ENCODE data around the gene SLAIN1.
A peak's percentile ranks its signal among the peaks of the same experiment; 100 is the strongest.

SLAIN1 gene

DNA sequence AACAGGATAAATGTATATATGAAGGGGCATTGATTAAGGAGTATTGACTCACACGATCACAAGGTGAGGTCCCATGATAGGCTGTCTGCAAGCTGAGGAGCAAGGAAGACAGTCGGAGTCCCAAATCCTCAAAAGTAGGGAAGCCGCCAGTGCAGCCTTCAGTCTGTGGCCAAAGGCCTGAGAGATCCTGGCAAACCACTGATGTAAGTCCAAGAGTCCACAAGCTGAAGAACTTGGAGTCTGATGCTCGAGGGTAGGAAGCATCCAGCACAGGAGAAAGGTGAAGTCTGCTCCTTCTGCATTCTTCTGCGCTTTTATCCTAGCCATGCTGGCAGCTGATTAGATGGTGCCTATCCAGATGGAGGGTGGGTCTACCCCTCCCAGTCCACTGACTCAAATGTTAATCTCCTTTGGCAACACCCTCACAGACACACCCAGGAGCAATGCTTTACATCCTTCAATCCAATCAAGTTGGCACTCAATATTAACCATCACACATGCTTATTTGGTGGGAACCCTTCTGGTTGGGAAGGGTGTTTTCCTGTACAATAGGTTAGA, 55.1 kb downstream of the SLAIN1 start:
- Histone ChIP-seq H3K27ac (ENCODE audit: low read depth, low read length, severe bottlenecking) (no peak overlapping the region), H3K4me3 (ENCODE audit: extremely low read depth, insufficient read depth, low read length, poor library complexity, severe bottlenecking) (no peak overlapping the region), H3K9me3 (ENCODE audit: control insufficient read depth, low read length) (no peaks in the 10 kb centered on the region), H3K4me1 (ENCODE audit: control insufficient read depth, insufficient read depth, low read length, poor library complexity, severe bottlenecking) (no peaks in the 10 kb centered on the region), H3K36me3 (ENCODE audit: control insufficient read depth, insufficient read depth, low read length) (no peaks in the 10 kb centered on the region)
- 76 to 77% methylated on average over 3 to 4 of the region's 5 CpGs for WGBS, 2 experiments (ENCODE audit: insufficient coverage in 2 of 2)

DNA sequence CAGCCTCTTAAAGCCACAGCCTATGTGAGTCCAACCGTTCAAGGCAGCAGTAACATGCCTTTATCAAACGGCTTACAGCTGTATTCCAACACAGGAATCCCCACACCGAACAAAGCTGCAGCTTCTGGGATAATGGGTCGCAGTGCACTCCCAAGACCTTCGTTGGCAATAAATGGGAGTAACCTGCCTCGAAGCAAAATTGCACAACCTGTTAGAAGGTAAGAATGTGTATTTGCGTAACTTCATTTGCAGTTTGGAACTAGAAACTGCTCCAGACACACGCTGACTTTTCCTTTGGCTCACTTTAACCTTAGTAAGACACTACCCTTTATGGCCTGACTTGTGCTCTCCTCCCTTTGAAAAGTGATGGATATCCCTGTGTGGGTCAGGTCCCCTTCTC, 63.4 kb downstream of the SLAIN1 start:
- Histone ChIP-seq H3K9me3 (ENCODE audit: control insufficient read depth, low read length) (no peaks in the 10 kb centered on the region), H3K4me3 (ENCODE audit: extremely low read depth, insufficient read depth, low read length, poor library complexity, severe bottlenecking) (no peak overlapping the region), H3K27ac (ENCODE audit: low read depth, low read length, severe bottlenecking) (no peak overlapping the region), H3K4me1 (ENCODE audit: control insufficient read depth, insufficient read depth, low read length, poor library complexity, severe bottlenecking) (no peaks in the 10 kb centered on the region), H3K36me3 (ENCODE audit: control insufficient read depth, insufficient read depth, low read length) (no peaks in the 10 kb centered on the region)
- 83 to 94% methylated on average over 4 to 7 of the region's 8 CpGs for WGBS, 2 experiments (ENCODE audit: insufficient coverage in 2 of 2)

DNA sequence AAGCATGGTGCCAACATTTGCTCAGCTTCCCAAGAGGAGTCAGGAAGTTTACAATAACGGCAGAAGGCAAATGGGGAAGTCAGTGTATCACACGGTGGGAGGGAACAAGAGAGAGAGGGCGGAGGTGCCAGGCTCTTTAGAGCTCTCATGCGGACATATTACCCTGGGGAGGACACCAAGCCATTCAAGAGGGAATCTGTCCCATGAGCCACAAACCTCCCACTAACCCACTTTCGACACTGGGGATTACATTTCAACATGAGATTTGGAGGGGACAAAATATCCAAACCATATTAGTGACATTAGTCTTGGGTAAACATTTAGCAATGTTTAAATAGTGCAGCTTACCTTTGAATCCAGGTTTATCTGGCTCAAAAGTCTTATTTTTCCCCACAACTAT, 69.9 kb downstream of the SLAIN1 start:
- Histone ChIP-seq H3K4me3 (ENCODE audit: extremely low read depth, insufficient read depth, low read length, poor library complexity, severe bottlenecking) (no peak overlapping the region), H3K27ac (ENCODE audit: low read depth, low read length, severe bottlenecking) (no peak overlapping the region), H3K9me3 (ENCODE audit: control insufficient read depth, low read length) (no peaks in the 10 kb centered on the region), H3K4me1 (ENCODE audit: control insufficient read depth, insufficient read depth, low read length, poor library complexity, severe bottlenecking) (no peaks in the 10 kb centered on the region), H3K36me3 (ENCODE audit: control insufficient read depth, insufficient read depth, low read length) (no peaks in the 10 kb centered on the region)
- 56 to 67% methylated on average over 1 of the region's 5 CpGs for WGBS, 2 experiments (ENCODE audit: insufficient coverage in 2 of 2)

DNA sequence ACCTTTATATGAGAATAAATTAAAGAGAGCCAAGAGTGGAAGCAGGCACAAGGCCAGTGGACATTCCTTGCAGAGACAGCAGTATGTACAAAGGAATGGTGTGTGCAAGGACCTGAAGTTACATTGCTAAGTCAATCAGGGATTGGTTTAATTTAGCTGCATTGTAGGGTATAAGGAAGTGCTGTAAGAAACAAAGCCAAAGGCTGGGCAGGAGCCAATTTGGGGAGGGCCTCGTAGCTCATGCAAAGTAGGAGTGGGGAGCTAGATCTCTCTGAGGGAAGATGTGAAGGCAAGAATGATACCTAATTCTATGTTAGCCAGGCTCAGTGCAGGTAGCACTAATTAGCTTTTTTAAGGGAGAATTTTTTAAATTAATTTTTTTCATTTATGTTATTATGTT, 76.7 kb downstream of the SLAIN1 start:
- no peaks in the 10 kb centered on the region for H3K9me3 ChIP-seq (ENCODE audit: control insufficient read depth, low read length)
- H3K36me3 ChIP-seq (ENCODE audit: control insufficient read depth, insufficient read depth, low read length): no peaks in the 10 kb centered on the region
- H3K4me3 ChIP-seq (ENCODE audit: extremely low read depth, insufficient read depth, low read length, poor library complexity, severe bottlenecking): no peak overlapping the region
- WGBS, 2 experiments (ENCODE audit: insufficient coverage in 2 of 2): 89 to 100% methylated on average over 1 of the region's 1 CpG
- H3K4me1 ChIP-seq (ENCODE audit: control insufficient read depth, insufficient read depth, low read length, poor library complexity, severe bottlenecking): no peaks in the 10 kb centered on the region
- no peak overlapping the region for H3K27ac ChIP-seq (ENCODE audit: low read depth, low read length, severe bottlenecking)

DNA sequence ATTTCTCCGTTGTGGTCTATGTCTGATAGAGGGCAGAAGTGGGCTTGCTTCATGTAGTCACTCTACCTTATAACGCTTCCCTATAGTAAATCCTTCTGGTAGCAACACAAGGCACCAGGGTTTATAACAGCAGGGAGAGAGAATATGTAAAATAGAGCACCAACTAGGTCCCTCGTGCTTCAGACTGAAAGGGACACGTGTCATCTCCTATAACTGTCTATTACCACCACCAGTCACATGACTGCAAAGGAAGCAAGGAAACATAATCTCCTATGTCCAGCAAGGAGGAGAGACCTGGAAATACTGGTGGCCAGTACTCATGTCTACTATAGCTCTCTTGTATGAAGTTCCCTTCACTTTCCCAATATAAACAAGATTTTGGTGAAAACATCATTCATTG, 79.2 kb downstream of the SLAIN1 start:
- H3K9me3 ChIP-seq (ENCODE audit: control insufficient read depth, low read length): no peaks in the 10 kb centered on the region
- H3K4me3 ChIP-seq (ENCODE audit: extremely low read depth, insufficient read depth, low read length, poor library complexity, severe bottlenecking): no peak overlapping the region
- no peaks in the 10 kb centered on the region for H3K36me3 ChIP-seq (ENCODE audit: control insufficient read depth, insufficient read depth, low read length)
- no peak overlapping the region for H3K27ac ChIP-seq (ENCODE audit: low read depth, low read length, severe bottlenecking)
- peaks cover 6% of the 10 kb centered on the region for H3K4me1 ChIP-seq (ENCODE audit: control insufficient read depth, insufficient read depth, low read length, poor library complexity, severe bottlenecking)
- 82 to 100% methylated on average over 1 to 2 of the region's 4 CpGs for WGBS, 2 experiments (ENCODE audit: insufficient coverage in 2 of 2)

DNA sequence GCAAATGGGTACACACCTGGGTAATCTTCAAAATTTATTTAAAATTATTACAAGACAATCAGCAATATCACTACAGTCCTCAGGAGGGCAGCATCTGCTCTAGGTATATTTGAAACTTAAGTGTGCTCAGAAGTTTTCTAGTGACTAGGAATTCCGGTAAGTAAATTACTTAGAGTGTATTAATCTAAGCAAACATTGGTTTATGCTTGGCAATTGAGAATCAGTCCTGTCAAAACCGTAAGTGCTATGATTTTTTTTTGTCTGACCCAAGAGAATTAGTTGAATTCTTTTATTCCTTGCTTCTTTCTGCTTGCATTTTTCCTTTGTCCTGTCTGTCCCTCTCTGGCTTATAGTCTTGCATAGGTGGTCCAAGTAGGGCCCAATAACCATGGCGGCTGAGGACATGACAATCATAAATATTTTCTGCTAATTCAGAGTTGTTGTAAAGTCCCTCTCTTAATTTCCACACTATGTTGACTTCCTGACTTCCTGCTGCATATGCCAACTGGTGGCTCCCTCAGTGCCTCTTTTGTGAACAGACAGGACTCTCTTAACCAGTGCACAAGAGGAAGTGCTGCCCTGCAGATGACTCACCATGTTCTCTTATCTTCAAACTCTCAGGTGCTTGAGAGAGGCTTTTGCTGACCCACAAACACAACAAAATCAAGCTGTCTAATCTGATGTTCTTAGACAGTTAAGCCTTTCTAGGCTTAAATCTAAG, 82.2 kb downstream of the SLAIN1 start:
- Histone ChIP-seq H3K4me3 (ENCODE audit: extremely low read depth, insufficient read depth, low read length, poor library complexity, severe bottlenecking) (no peak overlapping the region), H3K9me3 (ENCODE audit: control insufficient read depth, low read length) (no peaks in the 10 kb centered on the region), H3K4me1 (ENCODE audit: control insufficient read depth, insufficient read depth, low read length, poor library complexity, severe bottlenecking) (peaks cover 6% of the 10 kb centered on the region), H3K27ac (ENCODE audit: low read depth, low read length, severe bottlenecking) (no peak overlapping the region), H3K36me3 (ENCODE audit: control insufficient read depth, insufficient read depth, low read length) (no peaks in the 10 kb centered on the region)
- WGBS, 2 experiments (ENCODE audit: insufficient coverage in 2 of 2): 24 to 66% methylated on average over 2 of the region's 3 CpGs

DNA sequence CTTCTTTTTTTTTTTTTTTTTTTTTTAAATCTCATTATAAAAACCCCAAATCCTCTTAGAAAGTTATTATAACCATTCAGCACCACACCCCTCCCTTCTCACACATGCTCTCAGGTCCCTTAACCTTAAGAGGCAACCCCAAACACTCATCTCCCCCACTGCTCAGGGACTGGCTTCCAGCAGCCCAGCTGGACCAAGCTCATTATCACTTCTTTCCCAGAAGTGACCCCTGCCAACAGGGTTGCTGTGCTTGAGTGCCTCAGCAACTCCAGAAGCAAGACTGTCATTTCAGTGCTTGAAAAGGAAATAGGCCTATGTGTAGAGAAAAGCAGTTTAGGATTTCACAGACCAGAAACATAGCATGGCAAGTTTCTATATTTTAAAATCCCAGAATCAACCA, 84.3 kb downstream of the SLAIN1 start:
- H3K27ac ChIP-seq (ENCODE audit: low read depth, low read length, severe bottlenecking): no peak overlapping the region
- H3K4me1 ChIP-seq (ENCODE audit: control insufficient read depth, insufficient read depth, low read length, poor library complexity, severe bottlenecking): peaks cover 6% of the 10 kb centered on the region
- H3K36me3 ChIP-seq (ENCODE audit: control insufficient read depth, insufficient read depth, low read length): no peaks in the 10 kb centered on the region
- H3K9me3 ChIP-seq (ENCODE audit: control insufficient read depth, low read length): no peaks in the 10 kb centered on the region
- H3K4me3 ChIP-seq (ENCODE audit: extremely low read depth, insufficient read depth, low read length, poor library complexity, severe bottlenecking): no peak overlapping the region

DNA sequence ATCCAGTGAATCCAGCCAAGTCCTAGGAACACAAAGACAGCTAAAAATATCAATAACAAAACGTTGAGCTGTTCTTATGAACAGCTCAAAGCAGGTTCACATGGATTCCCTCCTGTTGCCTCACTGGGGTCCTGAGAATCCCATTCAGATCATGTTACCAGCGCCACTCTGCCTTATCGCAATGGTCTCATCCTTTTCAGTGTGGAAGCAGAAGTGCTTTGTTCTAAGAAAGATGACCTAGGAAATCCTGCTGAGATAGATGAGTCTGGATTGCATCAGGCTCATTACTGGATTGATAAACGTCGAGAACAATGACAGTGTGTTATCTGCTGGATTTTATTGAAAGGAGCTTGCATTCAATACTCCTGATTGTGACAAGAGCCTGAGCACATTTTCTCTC, 87.0 kb downstream of the SLAIN1 start:
- H3K27ac ChIP-seq (ENCODE audit: low read depth, low read length, severe bottlenecking): peak overlapping the region; percentile 38
- WGBS, 2 experiments (ENCODE audit: insufficient coverage in 2 of 2): 43 to 54% methylated on average over 3 to 5 of the region's 5 CpGs

DNA sequence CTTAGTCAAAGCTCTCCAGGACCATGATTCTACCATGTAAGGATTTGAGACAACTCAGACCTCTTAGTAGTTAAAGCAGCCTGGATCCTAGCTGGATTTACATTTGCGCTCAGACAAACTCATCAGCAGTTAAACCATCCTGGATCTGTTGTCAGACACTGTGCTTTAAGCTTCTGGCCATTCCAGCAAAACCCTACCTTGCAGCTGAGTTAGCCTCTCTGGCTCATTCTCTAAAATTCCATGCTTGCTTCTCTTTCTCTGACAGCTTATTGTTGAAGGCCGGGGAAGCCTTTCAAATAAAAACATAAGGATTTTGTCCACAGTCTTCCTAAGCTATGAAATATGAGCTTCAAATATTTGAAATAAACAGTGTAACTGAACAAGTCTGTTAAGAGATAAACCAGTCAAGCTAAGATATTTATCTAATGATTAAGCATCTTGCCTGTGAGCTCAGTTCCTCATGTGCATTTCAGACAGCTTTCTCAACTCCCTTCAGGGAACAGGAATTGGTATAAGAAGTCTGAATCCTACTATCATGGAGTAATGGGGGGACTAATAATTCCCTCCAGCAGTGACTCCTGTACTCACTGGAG, 89.3 kb downstream of the SLAIN1 start:
- Histone ChIP-seq H3K4me1 (ENCODE audit: control insufficient read depth, insufficient read depth, low read length, poor library complexity, severe bottlenecking) (no peaks in the 10 kb centered on the region), H3K36me3 (ENCODE audit: control insufficient read depth, insufficient read depth, low read length) (no peaks in the 10 kb centered on the region), H3K4me3 (ENCODE audit: extremely low read depth, insufficient read depth, low read length, poor library complexity, severe bottlenecking) (no peak overlapping the region), H3K27ac (ENCODE audit: low read depth, low read length, severe bottlenecking) (no peak overlapping the region), H3K9me3 (ENCODE audit: control insufficient read depth, low read length) (peaks cover 18% of the 10 kb centered on the region)
- 100% methylated on average over 1 of the region's 2 CpGs for WGBS, 2 experiments (ENCODE audit: insufficient coverage in 2 of 2)

More for the DNA sequence above, 87.0 kb downstream of the SLAIN1 start:
- Histone ChIP-seq H3K4me1 (ENCODE audit: control insufficient read depth, insufficient read depth, low read length, poor library complexity, severe bottlenecking) (peaks cover 6% of the 10 kb centered on the region), H3K4me3 (ENCODE audit: extremely low read depth, insufficient read depth, low read length, poor library complexity, severe bottlenecking) (no peak overlapping the region), H3K36me3 (ENCODE audit: control insufficient read depth, insufficient read depth, low read length) (no peaks in the 10 kb centered on the region), H3K9me3 (ENCODE audit: control insufficient read depth, low read length) (no peaks in the 10 kb centered on the region)

DNA sequence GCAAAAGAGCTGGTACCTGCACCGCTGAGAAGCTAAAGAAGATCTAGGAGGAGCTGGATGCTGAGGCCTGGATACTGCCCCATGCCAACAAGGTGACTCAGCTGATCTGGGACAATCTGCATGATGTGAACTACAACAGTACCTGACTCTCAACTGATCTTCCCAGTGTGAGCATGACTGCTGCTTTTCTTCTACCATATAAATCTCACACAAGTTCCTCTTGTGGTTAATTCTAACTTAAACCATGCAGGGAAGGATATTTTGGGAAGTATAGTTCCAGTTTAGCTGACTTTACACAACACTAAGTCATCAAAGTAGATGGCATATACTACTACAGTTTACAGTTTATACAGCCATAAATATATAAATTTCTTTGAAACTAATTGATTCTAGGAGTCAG, 91.9 kb downstream of the SLAIN1 start:
- no peak overlapping the region for H3K4me3 ChIP-seq (ENCODE audit: extremely low read depth, insufficient read depth, low read length, poor library complexity, severe bottlenecking)
- H3K9me3 ChIP-seq (ENCODE audit: control insufficient read depth, low read length): peaks cover 29% of the 10 kb centered on the region
- no peaks in the 10 kb centered on the region for H3K4me1 ChIP-seq (ENCODE audit: control insufficient read depth, insufficient read depth, low read length, poor library complexity, severe bottlenecking)
- H3K36me3 ChIP-seq (ENCODE audit: control insufficient read depth, insufficient read depth, low read length): no peaks in the 10 kb centered on the region
- 90 to 100% methylated on average over 1 of the region's 1 CpG for WGBS, 2 experiments (ENCODE audit: insufficient coverage in 2 of 2)
- no peak overlapping the region for H3K27ac ChIP-seq (ENCODE audit: low read depth, low read length, severe bottlenecking)

DNA sequence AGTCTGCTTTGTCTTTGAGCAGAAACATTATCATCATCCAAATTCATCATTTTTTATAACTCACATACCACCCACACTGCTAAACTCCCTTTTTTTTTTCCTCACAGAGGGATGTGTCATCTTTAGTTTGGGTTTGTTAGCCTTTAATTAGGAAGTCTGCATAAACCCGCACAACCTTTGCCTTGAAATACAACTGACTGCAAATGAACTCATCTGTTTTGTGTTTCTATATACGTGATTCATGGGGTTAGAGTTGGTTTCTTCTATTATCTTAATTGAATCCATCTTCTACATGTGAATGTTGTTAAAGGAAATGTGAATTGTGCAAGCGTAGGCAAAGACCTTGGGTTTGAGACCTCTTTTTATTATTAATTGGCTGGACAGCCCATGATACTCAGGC, 102.7 kb downstream of the SLAIN1 start:
- Histone ChIP-seq H3K4me1 (ENCODE audit: control insufficient read depth, insufficient read depth, low read length, poor library complexity, severe bottlenecking) (no peaks in the 10 kb centered on the region), H3K27ac (ENCODE audit: low read depth, low read length, severe bottlenecking) (no peak overlapping the region), H3K36me3 (ENCODE audit: control insufficient read depth, insufficient read depth, low read length) (no peaks in the 10 kb centered on the region), H3K9me3 (ENCODE audit: control insufficient read depth, low read length) (no peaks in the 10 kb centered on the region), H3K4me3 (ENCODE audit: extremely low read depth, insufficient read depth, low read length, poor library complexity, severe bottlenecking) (no peak overlapping the region)
- WGBS, 2 experiments (ENCODE audit: insufficient coverage in 2 of 2): no CpG with 5 or more reads among the region's 3 CpGs

Measured in mesodermal cell (in vitro differentiated cells).